Small intestine (tissue), 7 donors: ENCODE results near the gene ITIH1. TPM values are rescaled to one million over a fixed set of nuclear protein-coding genes. Genes with fewer than 3 reads are reported as not detected.
"Not testable (repeated sequence)": the region's sequence is repeated elsewhere in the genome, so short reads cannot be mapped to it uniquely, and the experiment has no call there.

ENCODE experiments used
- DNase-seq, 2 donors: peaks; one replicate each; pipeline versions ENCODE4 v3.0.0 to v3.0.0-alpha.2; 2013
- FAIRE-seq: peaks from 2 replicates; lab custom pipeline; 2012; peaks lifted over from hg19 to GRCh38; lab: Jason Lieb, UNC
- H3K27ac ChIP-seq, 3 donors: one replicate each; pipeline ENCODE4 v1.5.1; 2013; ENCODE audit warnings: low read length in 2 of 3, mild to moderate bottlenecking in 2 of 3, control low read depth in 1 of 3, inconsistent platforms in 1 of 3, low read depth in 1 of 3, moderate library complexity in 1 of 3
- H3K27me3 ChIP-seq, 3 donors: one replicate each; pipeline ENCODE4 v1.6.1; 2013; ENCODE audit warnings: low read length in 3 of 3, inconsistent platforms in 1 of 3; ENCODE audit not compliant: control insufficient read depth in 3 of 3, insufficient read depth in 3 of 3
- H3K36me3 ChIP-seq, 3 donors: one replicate each; pipeline ENCODE4 v1.6.1; 2013; ENCODE audit warnings: low read length in 3 of 3, inconsistent platforms in 1 of 3, low read depth in 1 of 3, mild to moderate bottlenecking in 1 of 3, moderate library complexity in 1 of 3; ENCODE audit not compliant: control insufficient read depth in 3 of 3, insufficient read depth in 2 of 3
- H3K4me1 ChIP-seq, 3 donors: one replicate each; pipeline ENCODE4 v1.6.1; 2013; ENCODE audit warnings: low read length in 2 of 3, inconsistent platforms in 1 of 3, low read depth in 1 of 3, mild to moderate bottlenecking in 1 of 3, moderate library complexity in 1 of 3; ENCODE audit not compliant: control insufficient read depth in 3 of 3, insufficient read depth in 2 of 3
- H3K4me3 ChIP-seq, 3 donors: one replicate each; pipeline ENCODE4 v1.5.1; 2013; ENCODE audit warnings: low read length in 3 of 3, control low read depth in 1 of 3, inconsistent platforms in 1 of 3, low read depth in 1 of 3, mild to moderate bottlenecking in 1 of 3, moderate library complexity in 1 of 3
- H3K9me3 ChIP-seq, 2 donors: one replicate each; pipeline ENCODE4 v1.6.1; 2013; ENCODE audit warnings: low read depth in 1 of 2, low read length in 1 of 2; ENCODE audit not compliant: control insufficient read depth in 2 of 2, insufficient read depth in 1 of 2
- WGBS, 3 donors: extraction: QIAGEN DNeasy Blood & Tissue Kit; methylation state at CpG; one replicate each; pipeline ENCODE4 v1.1.7; 2013; 5-methylcytosine and 5-hydroxymethylcytosine counted together
- polyA plus RNA-seq, 4 donors: library from polyadenylated mRNA; stranded (reverse) in 3 of 4; unstranded in 1 of 4; fragments of 200-250 nt in 3 of 4; fragments of 120-200 nt in 1 of 4; gene quantifications; one replicate each; pipeline versions ENCODE4 v1.2.1 to v1.2.3, GENCODE V29; 2013
- donor health status: healthy with polysubstance abuse.
- donor health status: control.
- donor health status: control.
- donor health status: Bipolar disorder and iron deficiency.
- donor health status: healthy.

ITIH1 gene
- polyA plus RNA-seq, 4 donors, result 0.13 to 0.58 TPM; not detected in 2

- Histone ChIP-seq H3K4me1 (peaks cover 2 to 23% (median 2%) of the 10 kb centered on the region in 3 donors), H3K36me3 (peaks cover 0 to 12% (median 0%) of the 10 kb centered on the region in 3 donors), H3K4me3 (peak overlapping the region; percentile 70 to 85 (median 78)), H3K27me3 (no peaks in the 10 kb centered on the region), H3K9me3 (no peaks in the 10 kb centered on the region), H3K27ac (peak overlapping the region; percentile 43 to 90 (median 70))
- FAIRE-seq (no peak), DNase-seq (no peak)
- 48 to 53% (median 50%) methylated on average over 5 of the region's 5 CpGs for WGBS, 3 donors
Measured at GRCh38 chr3:52771334-52771681, 6.1 kb upstream of the ITIH1 start.

- Histone ChIP-seq H3K9me3 (no peaks in the 10 kb centered on the region), H3K4me1 (peaks cover 2 to 27% (median 2%) of the 10 kb centered on the region in 3 donors), H3K27ac (peak overlapping the region in 1 of 3 donors; percentile 90), H3K27me3 (no peaks in the 10 kb centered on the region), H3K4me3 (no peak overlapping the region), H3K36me3 (peaks cover 0 to 12% (median 0%) of the 10 kb centered on the region in 3 donors)
- FAIRE-seq (no peak), DNase-seq (no peak)
- WGBS, 3 donors, result 89 to 92% (median 90%) methylated on average over 10 of the region's 10 CpGs
Measured at GRCh38 chr3:52771702-52772101, 5.7 kb upstream of the ITIH1 start.

GRCh38 chr3:52773361-52774065 lies 3.9 kb upstream of the ITIH1 start:
- Histone ChIP-seq H3K27me3 (no peaks in the 10 kb centered on the region), H3K9me3 (no peaks in the 10 kb centered on the region), H3K4me1 (peaks cover 2 to 37% (median 2%) of the 10 kb centered on the region in 3 donors), H3K27ac (no peak overlapping the region), H3K36me3 (no peaks in the 10 kb centered on the region), H3K4me3 (no peak overlapping the region)
- no peak for FAIRE-seq
- WGBS, 3 donors, result 93 to 95% (median 95%) methylated on average over 13 of the region's 13 CpGs
- no peak for DNase-seq

- WGBS, 3 donors, result 75 to 80% (median 79%) methylated on average over 8 of the region's 8 CpGs
- no peak for DNase-seq
Measured at GRCh38 chr3:52774066-52774713, 3.2 kb upstream of the ITIH1 start.

GRCh38 chr3:52774901-52775864 lies 2.2 kb upstream of the ITIH1 start:
- 33 to 49% (median 36%) methylated on average over 6 of the region's 6 CpGs for WGBS, 3 donors
- Histone ChIP-seq H3K36me3 (no peaks in the 10 kb centered on the region), H3K4me3 (no peak overlapping the region), H3K9me3 (no peaks in the 10 kb centered on the region), H3K27ac (peak overlapping the region in 2 of 3 donors; percentile 26 to 79), H3K4me1 (peaks cover 0 to 34% (median 0%) of the 10 kb centered on the region in 3 donors), H3K27me3 (no peaks in the 10 kb centered on the region)
- DNase-seq, result peak; percentile 40 to 67
- no peak for FAIRE-seq

More at GRCh38 chr3:52774066-52774713, 3.2 kb upstream of the ITIH1 start:
- Histone ChIP-seq H3K4me3 (no peak overlapping the region), H3K4me1 (peaks cover 2 to 37% (median 2%) of the 10 kb centered on the region in 3 donors), H3K9me3 (no peaks in the 10 kb centered on the region), H3K27ac (no peak overlapping the region), H3K36me3 (no peaks in the 10 kb centered on the region), H3K27me3 (no peaks in the 10 kb centered on the region)
- no peak for FAIRE-seq

- peak in 1 of 2 donors; percentile 42 for DNase-seq
Measured at GRCh38 chr3:52775877-52776276, 1.5 kb upstream of the ITIH1 start.

GRCh38 chr3:52776486-52776885 lies 913 bp upstream of the ITIH1 start:
- 70 to 78% (median 73%) methylated on average over 6 of the region's 6 CpGs for WGBS, 3 donors
- DNase-seq, H3K36me3 ChIP-seq, H3K27me3 ChIP-seq, H3K4me3 ChIP-seq, H3K9me3 ChIP-seq, FAIRE-seq: not testable (repeated sequence)
- H3K27ac ChIP-seq, result peak overlapping the region in 1 of 3 donors; percentile 79
- H3K4me1 ChIP-seq, result peaks cover 0 to 31% (median 0%) of the 10 kb centered on the region in 3 donors

More at GRCh38 chr3:52775877-52776276, 1.5 kb upstream of the ITIH1 start:
- peaks cover 0 to 34% (median 0%) of the 10 kb centered on the region in 3 donors for H3K4me1 ChIP-seq
- no peak for FAIRE-seq
- no peaks in the 10 kb centered on the region for H3K27me3 ChIP-seq
- H3K4me3 ChIP-seq, result no peak overlapping the region
- no peaks in the 10 kb centered on the region for H3K36me3 ChIP-seq
- H3K27ac ChIP-seq, result peak overlapping the region in 1 of 3 donors; percentile 79
- H3K9me3 ChIP-seq, result no peaks in the 10 kb centered on the region
- 61 to 65% (median 64%) methylated on average over 8 of the region's 8 CpGs for WGBS, 3 donors
